GM10266 (cell line): ENCODE measurements around the gene HLA-G.
"Not testable (repeated sequence)": the region's sequence is repeated elsewhere in the genome, so short reads cannot be mapped to it uniquely, and the experiment has no call there.

Source experiments
- DNase-seq: peaks from one replicate; pipeline ENCODE4 v3.0.0; 2012; ENCODE audit errors: extremely low spot score
- TF ChIP-seq, protein P1 (sequence below): IDR thresholded peaks from 2 replicates; pipeline ENCODE4 v1.5.1; 2012; ENCODE audit warnings: mild to moderate bottlenecking, low read depth; ENCODE audit not compliant: control insufficient read depth, insufficient read depth; ENCODE audit errors: missing control alignments

The HLA-G gene

GRCh38 chr6:29870104-29870503, 42.5 kb downstream of the HLA-G start:
- TF ChIP-seq, protein P1, sequence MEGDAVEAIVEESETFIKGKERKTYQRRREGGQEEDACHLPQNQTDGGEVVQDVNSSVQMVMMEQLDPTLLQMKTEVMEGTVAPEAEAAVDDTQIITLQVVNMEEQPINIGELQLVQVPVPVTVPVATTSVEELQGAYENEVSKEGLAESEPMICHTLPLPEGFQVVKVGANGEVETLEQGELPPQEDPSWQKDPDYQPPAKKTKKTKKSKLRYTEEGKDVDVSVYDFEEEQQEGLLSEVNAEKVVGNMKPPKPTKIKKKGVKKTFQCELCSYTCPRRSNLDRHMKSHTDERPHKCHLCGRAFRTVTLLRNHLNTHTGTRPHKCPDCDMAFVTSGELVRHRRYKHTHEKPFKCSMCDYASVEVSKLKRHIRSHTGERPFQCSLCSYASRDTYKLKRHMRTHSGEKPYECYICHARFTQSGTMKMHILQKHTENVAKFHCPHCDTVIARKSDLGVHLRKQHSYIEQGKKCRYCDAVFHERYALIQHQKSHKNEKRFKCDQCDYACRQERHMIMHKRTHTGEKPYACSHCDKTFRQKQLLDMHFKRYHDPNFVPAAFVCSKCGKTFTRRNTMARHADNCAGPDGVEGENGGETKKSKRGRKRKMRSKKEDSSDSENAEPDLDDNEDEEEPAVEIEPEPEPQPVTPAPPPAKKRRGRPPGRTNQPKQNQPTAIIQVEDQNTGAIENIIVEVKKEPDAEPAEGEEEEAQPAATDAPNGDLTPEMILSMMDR: no peak
- DNase-seq: no peak

GRCh38 chr6:29872791-29873190, 45.2 kb downstream of the HLA-G start:
- no peak for DNase-seq
- TF ChIP-seq, protein P1: no peak

GRCh38 chr6:29875257-29875656, 47.6 kb downstream of the HLA-G start:
- DNase-seq: no peak
- TF ChIP-seq, protein P1: no peak

GRCh38 chr6:29875734-29876133, 48.1 kb downstream of the HLA-G start:
- DNase-seq: not testable (repeated sequence)
